Activated CD4-positive, alpha-beta T cell treated with anti-CD3 and anti-CD28 coated beads for 1 hour (primary cell): Measurements from ENCODE around the gene BRINP2.

ENCODE experiments used
- DNase-seq: peaks from one replicate; pipeline ENCODE4 v3.0.0-alpha.2; 2020

BRINP2 gene

DNA sequence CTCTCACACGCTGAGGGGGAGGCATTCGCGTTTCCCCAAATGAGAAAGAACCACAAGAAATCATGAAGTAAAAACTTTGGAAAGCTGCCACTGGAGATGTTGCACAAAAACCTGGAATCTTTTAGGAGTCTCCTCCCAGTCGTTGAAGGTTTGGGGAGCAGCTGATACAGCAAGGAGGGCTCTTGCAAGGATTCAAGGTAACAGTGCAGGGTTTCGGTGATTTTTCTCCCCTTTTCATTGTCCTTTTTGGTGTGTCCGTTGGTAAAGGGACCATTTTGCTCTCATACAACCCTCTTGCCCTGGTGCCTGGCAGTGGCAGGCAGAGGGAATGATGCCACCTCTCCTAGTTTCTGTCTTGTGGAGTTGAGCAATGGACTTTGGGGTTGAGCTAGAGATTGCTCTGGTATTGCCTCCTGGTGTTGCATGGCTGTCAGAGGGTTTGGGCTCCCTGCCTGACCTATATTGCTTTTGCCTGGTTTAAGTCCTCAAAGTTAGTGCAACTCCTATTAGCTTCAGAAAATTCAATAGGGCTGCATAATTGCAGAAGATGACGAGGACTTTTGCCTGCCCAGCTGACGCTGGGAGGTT lies 872 bp downstream of the BRINP2 start:
- DNase-seq: no peak

DNA sequence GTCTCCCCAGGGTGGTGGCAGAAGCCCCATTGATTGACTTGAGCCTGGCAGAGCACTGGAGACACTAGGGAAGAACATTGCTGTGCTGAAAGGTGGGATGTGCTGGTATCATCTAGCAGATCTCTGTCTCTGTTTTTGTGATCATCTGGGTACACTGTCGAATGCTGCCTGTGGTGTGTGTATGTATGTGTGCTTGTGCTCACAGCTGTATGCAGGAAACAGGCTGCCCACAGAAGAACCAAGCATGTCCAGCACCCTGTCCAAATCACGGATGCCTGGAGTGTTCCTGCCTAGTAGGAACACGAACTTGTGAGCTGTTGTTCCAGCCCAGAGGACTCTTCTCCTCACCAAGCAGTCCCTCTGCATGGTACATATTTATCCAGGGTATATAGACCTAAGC lies 1.5 kb downstream of the BRINP2 start:
- DNase-seq: no peak

DNA sequence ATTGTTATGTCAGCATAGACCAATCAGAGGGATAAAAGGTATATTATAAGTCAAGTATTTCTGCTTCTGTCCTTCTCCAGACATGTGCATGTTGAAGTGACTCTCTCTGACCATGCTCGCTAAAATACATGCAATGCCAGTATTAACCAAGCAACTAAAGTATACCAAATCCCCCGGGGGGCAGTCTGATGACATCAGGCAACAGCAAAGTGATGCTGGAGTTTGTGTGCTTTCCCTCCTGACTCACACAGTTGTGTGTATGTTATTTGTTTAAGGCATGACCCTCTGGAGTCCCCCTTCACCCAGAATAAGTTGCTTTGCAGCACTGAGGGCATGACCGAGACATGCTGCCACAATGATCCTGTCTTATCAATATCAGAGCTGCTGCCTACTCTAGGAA lies 2.1 kb downstream of the BRINP2 start:
- DNase-seq: no peak

DNA sequence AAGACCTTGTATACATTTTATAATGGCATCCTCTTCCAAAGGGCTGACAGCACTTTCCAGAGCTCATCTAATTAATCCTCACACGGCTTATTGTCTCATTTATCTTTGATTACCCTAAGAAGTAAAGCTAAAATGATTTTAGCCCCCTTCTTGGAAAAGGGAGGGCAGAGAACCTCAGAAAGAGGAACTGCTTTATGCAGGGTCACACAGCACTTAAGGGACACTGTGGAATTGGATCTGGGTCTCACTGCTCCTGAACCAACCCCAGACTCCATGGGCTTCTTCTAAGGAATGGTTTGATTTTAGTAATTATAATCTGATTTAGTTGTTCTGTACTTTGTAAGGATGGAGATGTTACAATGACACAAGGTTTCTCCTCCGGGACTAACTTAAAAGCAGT lies 3.2 kb downstream of the BRINP2 start:
- DNase-seq: no peak

DNA sequence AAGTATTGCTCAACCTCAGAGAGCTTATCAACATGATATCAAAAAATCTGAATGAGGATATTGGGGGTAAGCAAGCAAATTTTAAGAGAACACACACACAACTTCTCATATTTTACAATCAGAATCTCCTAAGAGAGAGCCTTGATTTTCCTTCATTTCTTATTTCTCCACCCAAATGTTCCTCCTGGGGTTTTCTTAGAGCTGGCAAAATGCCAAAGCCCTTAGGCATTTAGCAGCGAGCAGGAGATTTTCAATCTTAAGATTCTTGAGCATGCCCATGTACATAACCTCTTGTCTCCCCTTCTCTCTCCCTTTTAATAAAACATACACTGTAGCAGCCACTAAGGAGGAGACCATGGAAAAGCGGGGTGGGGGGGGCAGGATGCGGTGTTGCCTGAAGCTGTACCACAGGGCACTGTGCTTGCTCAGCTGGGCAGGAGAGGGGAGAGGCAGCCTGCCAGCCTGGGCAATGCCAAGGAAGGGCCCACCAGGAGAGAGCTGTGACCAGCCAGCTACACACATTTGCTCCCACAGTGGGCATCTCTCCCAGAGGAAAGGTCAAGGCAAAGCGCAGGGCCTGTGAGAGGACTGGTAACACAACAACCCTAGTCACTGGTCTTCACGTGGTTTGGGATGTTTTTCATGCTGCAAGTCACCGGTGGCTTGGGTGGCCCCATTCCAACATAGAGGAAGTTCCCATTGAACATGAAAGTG lies 4.3 kb downstream of the BRINP2 start:
- DNase-seq: no peak

DNA sequence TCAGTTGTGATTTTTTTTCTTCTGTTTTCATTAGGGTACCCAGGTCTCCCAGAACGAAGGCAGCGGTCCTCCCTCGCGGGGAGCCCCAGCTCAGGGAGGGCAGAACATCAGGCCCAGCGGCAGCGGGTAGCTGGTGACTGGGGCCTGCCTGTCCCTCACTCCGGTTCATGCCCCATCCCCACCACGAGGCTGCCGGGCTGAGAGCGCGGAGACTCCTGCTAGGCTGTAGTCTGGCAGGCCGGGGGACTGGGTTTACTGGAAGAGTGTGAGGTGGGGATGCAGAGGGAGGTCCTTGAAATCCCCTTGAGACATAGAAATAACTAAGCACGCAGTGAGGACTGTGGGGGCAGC lies 10.5 kb downstream of the BRINP2 start:
- no peak for DNase-seq

DNA sequence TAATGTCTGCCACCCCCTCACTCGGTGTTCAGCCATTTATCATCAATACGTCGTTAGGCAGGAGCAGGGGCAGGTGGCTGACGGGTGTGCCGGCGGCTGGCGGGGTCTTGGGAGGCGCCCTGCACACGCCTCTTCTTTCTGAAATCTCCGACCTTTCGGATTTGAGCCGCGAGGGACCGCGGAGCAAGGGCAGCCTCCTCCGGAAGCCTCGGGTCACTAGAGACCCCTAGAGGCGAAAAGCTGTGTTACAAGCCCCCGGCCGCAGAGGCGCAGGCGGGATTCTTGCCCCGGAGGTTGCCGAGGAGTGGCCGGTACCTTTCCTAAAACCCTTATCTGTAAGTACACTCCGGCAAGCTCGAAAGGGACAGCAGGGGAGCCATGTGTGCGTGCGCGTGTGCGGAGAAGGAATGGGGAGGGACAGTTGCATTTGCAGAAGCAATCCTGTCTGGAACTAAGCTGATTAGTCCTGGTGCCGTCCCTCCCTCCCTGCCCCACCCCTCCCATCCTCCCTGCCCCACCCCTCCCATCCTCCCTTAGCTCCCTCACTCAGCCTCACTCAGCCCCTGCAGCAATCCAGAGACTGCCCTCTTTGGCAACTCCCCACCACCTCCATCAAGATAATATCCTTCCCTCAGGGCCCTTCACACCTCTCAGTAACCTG lies 11.0 kb downstream of the BRINP2 start:
- DNase-seq: no peak

DNA sequence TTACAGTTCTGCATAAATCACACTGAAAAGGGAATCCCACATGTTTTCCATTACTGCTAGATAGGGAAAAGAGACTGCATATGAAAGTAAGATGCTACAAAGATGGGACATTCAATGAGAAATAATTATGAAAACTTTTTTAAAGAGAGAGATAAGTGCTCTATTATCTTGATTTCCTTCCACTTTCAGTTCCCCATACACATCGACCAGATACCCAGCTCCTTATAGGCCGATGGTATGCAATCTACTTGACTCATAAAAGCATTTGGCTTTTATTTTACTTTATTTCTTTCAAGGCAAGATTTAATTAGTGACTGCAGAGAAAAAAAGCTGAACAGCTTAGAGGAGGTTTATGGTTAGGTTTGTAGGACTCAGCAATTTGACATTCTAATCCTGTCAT lies 13.1 kb downstream of the BRINP2 start:
- DNase-seq: no peak

DNA sequence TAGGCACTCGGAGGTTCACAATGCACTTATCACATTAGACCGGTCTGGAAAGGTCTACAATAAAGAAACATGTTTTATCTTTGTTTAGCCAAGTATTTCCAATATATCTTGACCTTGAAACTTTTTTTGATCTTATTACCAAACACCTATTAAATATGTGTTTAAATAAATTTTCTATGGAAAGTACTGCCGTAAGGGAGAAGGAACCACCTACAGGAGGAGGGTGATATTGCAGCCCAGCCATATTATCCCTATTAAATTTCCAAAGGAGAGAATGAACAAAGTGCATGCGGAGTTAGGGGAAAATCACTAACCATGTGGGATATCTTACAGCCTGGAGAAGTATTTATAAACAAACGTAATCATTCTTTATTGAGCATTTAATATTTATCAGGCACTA lies 14.5 kb downstream of the BRINP2 start:
- no peak for DNase-seq

DNA sequence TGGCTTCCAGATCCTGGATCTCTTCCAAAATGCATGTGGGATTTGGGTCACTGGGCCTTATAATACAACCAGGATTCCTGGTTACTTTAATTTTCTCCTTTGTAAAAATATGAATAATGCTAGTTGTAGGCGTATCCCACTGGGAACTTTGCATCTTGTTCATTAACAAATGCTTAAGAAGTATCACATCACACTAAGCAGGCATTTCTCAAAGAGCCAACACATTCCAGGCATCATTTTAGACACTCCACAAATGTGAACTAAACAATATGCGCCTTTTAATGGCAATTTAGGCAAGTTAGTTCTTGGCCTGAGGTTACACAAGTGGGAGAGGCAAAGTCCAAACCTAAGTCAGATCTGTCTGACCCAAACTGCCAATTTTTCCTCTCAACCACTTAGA lies 15.9 kb downstream of the BRINP2 start:
- no peak for DNase-seq

DNA sequence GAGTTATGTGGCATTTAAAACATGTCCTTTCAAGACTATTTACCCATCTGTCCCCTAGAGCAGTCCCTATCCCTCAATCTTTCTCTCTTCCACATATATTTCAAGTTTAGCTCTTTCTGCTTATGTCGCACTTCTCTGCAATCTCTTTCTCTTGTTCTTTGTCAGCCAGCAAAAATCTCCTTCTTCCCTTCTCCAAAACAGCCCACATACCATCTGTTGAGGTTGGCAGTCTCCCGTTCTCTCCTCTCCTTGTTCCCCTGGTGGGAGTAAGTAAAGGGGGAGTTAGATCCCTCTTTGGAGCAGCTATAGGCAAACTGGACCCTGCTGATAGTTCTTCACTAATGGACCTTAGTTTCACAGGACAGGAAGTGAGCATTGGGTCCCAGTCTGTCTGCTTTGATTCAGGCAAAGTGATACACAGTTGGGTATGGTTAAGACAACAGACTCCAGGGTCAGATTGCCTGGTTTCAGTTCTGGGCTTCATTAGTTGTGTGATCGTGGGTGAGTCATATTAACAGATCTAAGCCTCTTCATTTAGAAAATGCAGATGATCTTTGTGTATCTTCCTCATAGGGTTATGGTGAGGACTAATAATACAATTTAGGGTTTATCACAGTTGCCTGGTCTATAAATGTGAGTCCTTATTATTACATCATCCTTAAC lies 19.7 kb downstream of the BRINP2 start:
- DNase-seq: no peak

DNA sequence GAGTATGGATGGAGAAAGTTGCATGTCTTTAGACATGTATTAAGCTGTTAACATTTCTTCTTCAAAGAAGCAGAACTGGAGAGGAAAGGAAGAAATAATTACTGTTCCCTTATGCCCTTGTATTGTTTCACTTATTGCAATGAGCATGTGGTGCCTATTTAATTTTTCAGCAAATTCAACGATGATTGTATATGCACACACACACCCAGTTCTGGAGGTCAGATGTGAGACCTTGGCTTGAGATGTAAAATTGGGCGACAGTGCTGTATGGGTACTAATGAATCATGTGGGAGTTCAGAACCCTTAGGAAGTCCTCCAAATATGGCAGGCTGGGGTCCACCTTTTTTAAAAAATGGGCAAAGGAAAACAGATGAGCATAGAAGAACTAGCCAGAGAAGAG lies 27.5 kb downstream of the BRINP2 start:
- no peak for DNase-seq

DNA sequence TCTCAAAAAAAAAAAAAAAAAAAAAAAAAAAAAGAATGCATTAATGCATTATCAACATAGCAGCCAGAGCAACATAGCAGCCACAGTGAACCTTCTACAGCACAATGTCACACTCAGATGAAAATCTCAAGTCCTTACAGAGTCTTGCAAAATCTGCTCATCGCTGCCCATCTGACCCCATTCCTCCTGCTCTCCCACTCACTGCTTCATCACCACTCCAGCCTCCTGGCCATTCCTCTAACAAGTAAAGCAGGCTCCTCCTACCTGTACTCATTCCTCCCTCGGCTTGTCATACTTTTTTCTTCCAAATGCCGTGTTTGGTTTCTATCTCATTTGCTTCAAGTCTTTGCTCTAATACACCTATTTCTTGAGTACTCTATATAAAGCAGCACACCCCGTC lies 29.5 kb downstream of the BRINP2 start:
- no peak for DNase-seq

DNA sequence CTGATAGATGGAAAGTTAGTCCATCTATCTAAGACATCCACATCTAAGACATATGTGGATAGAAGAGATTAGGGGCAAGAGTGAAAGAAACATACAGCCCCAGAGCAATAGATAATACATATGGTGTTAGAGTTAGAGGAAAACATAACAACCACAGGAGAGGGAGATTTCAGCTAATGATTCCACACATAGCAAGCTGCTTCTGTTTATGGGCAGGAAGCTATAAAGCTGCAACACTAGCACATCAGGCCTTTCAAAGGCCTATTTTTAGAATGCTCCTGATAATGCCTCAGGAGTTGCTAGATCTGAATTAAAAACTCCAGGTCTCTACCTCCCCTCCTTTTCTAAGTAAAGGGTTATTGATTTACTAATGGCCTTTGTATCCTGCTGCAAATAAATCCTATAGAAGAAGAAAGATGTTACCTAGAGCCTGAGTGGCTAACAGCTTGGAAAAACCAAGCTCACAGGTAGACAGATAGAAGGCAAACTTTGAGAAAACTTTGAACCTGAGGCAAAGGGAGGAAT lies 36.1 kb downstream of the BRINP2 start:
- no peak for DNase-seq

DNA sequence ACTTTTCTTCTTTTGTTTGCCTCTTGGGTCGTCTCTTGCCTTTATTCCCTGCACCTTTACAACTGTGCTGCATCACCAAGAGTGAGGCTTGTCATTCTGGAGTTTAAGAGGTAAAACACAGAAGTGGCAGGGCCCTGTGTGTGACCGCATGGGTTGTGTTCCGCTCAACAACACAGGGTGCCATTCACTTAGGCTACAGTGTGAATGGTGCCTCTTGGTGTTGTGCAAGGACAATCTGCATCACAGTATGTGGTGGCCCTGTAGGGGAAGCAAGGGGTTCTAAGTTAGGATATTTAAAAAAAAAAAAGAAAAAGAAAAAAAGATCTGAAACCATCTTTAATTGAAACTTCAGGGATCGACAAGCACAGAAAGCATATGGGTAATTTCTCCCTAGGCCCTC lies 38.2 kb downstream of the BRINP2 start:
- no peak for DNase-seq

DNA sequence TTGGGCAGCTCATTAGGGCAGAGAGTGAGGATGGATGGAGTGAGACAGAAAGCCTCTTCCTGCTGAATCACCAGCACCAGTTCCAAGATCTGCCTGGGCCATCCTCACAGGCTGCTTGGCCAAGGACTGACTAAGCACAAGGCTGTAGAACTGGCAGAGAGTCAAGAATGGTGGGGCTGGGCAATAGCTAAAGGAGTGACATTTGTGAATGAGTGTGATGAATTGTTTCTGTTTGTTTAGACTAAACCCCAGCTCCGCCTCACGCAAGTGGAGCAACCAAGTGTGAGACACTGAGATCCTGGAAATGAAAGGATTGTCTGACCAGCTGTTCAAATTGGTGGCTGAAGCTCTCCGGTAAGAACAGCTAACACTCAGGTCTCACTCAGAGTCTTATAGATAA lies 38.6 kb downstream of the BRINP2 start:
- DNase-seq: no peak

DNA sequence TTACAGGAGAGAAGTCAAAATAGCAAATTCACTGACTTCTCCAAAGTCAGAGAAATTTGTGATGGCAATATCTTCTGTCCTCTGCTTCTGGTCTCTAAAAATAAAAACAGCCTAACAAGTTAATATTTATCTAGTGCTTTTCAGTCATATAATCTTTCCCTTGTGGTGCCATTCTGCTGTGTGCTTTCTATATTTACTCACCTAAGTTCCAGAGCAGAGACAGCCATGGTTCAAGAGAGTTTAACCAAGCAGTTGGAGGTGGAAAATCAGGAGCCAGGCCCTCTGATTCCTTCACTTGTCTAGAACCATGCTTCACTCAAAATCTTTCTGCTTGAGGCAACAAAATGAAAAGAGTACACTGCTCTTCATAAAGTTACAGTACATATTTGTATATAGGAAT lies 39.3 kb downstream of the BRINP2 start:
- DNase-seq: no peak

DNA sequence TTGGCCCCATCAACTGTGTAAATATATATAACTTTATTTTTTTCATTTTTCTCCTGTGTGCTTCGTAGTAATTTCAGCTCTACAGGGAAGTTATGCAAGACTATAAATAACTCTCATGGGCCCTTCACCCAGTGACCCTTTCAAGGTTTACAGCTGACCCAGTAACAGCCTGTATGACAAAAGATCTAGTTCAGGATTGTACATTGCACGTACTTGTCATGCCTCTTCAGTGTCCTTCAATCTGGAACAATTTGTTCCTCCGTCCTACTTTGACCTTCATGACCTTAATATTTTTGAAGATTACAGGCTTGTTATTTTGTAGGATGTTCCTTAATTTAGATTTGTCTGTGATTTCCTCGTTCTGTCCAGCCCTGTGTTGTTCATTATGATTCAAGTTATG lies 40.5 kb downstream of the BRINP2 start:
- DNase-seq: no peak

DNA sequence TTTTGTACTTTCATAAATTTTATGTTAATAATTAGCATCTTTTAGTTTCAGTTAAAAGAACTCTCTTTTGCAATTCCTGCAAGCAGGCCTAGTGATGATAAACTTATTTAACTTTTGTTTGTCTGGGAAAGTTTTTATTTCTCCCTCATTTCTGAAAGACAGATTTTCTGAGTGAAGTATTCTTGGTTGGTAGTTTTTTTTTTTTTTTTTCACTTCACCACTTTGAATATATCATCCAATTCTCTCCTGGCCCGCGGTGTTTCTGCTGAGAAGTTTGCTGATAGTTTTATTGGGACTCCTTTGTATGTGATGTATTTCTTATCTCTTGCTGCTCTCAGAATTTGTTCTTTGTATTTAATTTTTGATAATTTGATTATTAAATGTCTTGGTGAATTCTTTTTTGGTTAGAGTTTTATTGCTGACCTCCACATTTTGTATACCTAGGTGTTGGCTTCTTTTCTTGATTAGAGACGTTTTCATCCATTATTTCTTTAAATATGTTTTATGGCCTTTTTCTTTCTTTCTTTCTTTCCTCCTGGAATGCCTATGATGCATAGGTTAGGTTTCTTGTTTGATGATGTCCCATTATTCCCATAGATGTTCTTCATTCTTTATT lies 45.9 kb downstream of the BRINP2 start:
- no peak for DNase-seq

DNA sequence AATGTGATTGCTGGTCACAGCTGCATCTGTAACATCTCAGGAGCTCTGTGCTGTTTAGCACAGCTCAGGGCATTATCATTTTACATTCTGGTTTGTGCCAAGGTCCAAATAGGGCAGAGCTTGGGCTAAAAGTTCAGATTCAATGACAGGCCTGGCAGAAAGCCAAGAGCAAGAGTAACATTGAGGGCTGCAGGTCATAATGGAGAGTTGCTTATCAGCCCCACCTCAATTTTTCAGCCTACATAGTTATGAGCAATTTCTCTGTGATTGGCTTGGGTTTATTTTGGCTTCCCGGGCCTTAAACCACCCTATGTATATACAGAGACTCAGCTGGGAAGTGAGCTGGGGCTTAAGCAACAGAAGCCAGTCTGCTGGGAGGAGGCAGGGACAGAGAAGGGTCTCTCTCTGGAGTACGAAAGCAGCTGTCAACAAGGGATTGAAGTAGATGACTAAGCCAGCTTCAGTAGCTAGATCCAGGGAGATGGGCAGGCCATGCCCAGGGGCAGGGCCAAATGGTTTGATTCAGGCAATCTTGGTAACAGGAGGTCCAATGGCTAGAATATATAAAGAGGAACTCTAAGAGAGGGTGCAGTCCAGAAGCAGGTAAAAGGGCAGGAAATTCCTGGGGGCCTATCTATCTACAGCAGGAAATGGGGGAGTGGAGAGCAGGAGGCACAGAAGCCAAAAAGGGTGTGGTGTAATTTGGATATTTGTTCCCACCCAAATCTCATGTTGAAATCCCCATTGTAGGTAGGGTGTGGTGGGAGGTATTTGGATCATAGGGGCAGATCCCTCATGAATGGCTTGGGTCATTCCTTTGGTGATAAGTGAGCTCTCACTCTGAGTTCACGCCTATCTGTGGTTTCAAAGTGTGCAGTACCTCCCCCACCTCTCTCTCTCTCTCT lies 49.0 kb downstream of the BRINP2 start:
- DNase-seq: no peak

DNA sequence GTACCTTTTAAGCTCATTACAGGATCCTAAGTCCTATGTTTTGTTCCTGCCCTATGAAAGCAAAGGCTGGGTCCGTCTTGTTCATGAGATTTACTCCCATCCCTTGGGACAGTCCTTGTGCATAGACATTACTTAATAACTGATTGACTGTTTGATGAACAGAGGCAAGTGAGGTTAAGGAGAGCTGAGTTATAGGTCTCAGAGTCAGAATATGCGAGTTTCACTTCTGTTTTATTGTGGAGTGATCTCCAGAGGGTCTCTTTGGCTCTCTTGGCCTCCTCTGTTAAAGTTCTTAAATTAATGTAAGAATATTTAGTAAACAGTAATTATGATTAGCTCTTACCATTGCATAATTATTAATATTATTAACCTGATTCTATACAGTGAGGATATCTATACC lies 52.6 kb downstream of the BRINP2 start:
- DNase-seq: no peak

DNA sequence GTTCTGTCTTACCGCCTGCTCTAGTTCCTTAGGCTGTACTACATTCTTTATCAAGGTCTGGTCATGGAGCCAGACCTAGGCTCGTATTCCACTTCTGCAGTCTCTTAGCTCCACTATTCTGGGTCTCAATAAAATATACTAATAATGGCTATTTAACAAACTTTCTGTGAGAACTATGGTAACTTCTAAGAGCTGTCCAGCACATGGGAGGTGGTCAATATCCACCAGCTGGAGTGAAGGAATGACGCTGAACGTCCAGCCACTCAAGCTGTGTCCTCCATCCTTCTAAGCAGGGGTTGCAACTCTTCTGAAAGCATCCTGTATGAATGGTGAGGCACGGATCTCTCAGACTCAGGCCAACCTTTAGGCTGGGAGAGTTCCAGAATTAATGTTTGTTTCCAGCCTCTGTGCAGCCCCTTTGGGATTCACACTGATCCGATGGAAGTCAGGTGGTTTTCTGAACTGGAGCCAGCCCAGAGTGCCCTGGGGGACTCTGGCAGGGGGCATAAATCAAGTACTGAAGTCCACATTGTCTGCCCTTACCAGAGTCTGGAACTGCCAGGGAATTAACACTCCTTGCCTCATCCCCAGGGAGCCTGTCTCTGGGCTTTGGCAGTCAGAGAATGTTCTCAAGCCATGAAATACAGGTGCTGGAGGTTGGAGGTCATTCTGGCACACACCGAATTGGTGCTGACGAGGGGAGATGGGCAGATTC lies 57.4 kb downstream of the BRINP2 start:
- no peak for DNase-seq
